Panc1 (cell line): ENCODE measurements around the gene RAP1GAP2. TPM values are rescaled to one million over a fixed set of nuclear protein-coding genes. Genes with fewer than 3 reads are reported as not detected.
A peak's percentile ranks its signal among the peaks of the same experiment; 100 is the strongest.

ENCODE experiments used
- ATAC-seq: fragments of 200-7000 bp; cut with Tn5 transposase; 2 replicates; pipeline ENCODE4 v1.9.1; 2020; ENCODE audit warnings: mild to moderate bottlenecking, moderate library complexity
- Bru-seq: library from RNA; stranded (reverse); fragments of 400-500 nt; gene quantifications from one replicate; lab custom pipeline; 2021; lab: Mats Ljungman, UMichigan
- BruChase-seq, 2 experiments: library from RNA; stranded (reverse); fragments of 400-500 nt; gene quantifications; one replicate each; lab custom pipeline; 2021; lab: Mats Ljungman, UMichigan
- BruUV-seq: library from RNA; stranded (reverse); fragments of 400-500 nt; replicated peaks from 2 replicates; lab custom pipeline; 2021; lab: Mats Ljungman, UMichigan
- CTCF ChIA-PET: fragments of 300-600 bp; sonication (Branson Sonifier 250); formaldehyde crosslinking; loops from one replicate; lab custom pipeline; 2022; ENCODE audit warnings: antibody characterized with exemption; lab: Charles Lee
- POLR2A ChIA-PET: fragments of 300-600 bp; sonication (Branson Sonifier 250); formaldehyde crosslinking; loops from one replicate; lab custom pipeline; 2022; ENCODE audit warnings: antibody characterized with exemption; lab: Charles Lee
- DNase-seq: peaks from one replicate; pipeline ENCODE4 v3.0.0-alpha.2; 2010; ENCODE audit warnings: low read depth, low spot score
- H3K27ac ChIP-seq: 2 replicates; pipeline ENCODE4 v1.5.1; 2011; ENCODE audit warnings: mild to moderate bottlenecking, low read length, inconsistent platforms
- H3K27me3 ChIP-seq: fragments of 200-500 bp; sonication (Bioruptor generic); 2 replicates; pipeline ENCODE4 v1.6.0; 2014; ENCODE audit warnings: low read length, inconsistent platforms; ENCODE audit not compliant: control insufficient read depth, insufficient read depth
- H3K36me3 ChIP-seq: fragments of 200-500 bp; sonication (Bioruptor generic); 2 replicates; pipeline ENCODE4 v1.5.1; 2014; ENCODE audit warnings: inconsistent platforms, mild to moderate bottlenecking, low read length, moderate library complexity; ENCODE audit not compliant: control insufficient read depth, insufficient read depth
- H3K4me1 ChIP-seq: 2 replicates; pipeline ENCODE4 v1.5.1; 2011; ENCODE audit warnings: inconsistent platforms, mild to moderate bottlenecking, low read length, moderate library complexity; ENCODE audit not compliant: control insufficient read depth, insufficient read depth
- H3K4me3 ChIP-seq, 2 experiments: 2 replicates each; pipeline ENCODE4 v1.5.1; 2011 to 2012; ENCODE audit warnings: low read depth in 2 of 2, low read length in 2 of 2, mild to moderate bottlenecking in 2 of 2, inconsistent platforms in 1 of 2, moderate library complexity in 1 of 2
- H3K9me3 ChIP-seq: fragments of 200-500 bp; sonication (Bioruptor generic); 2 replicates; pipeline ENCODE4 v1.5.1; 2014; ENCODE audit warnings: low read depth, mild to moderate bottlenecking, inconsistent platforms, low read length, moderate library complexity; ENCODE audit not compliant: control insufficient read depth, insufficient read depth
- CTCF ChIP-seq: fragments of 450-650 bp; IDR thresholded peaks from 2 replicates; pipeline ENCODE4 v1.5.1; 2017; ENCODE audit warnings: mild to moderate bottlenecking
- POLR2AphosphoS5 ChIP-seq: IDR thresholded peaks from 2 replicates; pipeline ENCODE4 v1.6.1; 2012; ENCODE audit warnings: mild to moderate bottlenecking, low read depth, low read length, moderate library complexity
- REST ChIP-seq, 2 experiments: IDR thresholded peaks; 2 replicates each; pipeline ENCODE4 v1.6.1; 2011 to 2012; ENCODE audit warnings: low read depth in 2 of 2, control low read depth in 1 of 2, low read length in 1 of 2, mild to moderate bottlenecking in 1 of 2, moderate library complexity in 1 of 2; ENCODE audit not compliant: insufficient read depth in 1 of 2
- SIN3A ChIP-seq: IDR thresholded peaks from 2 replicates; pipeline ENCODE4 v1.6.1; 2012; ENCODE audit warnings: low read depth, mild to moderate bottlenecking, low read length, moderate library complexity, borderline replicate concordance; ENCODE audit not compliant: insufficient read depth
- TCF7L2 ChIP-seq: IDR thresholded peaks from 2 replicates; pipeline ENCODE4 v1.6.1; 2011; ENCODE audit warnings: mild to moderate bottlenecking, low read depth, low read length, inconsistent platforms
- in situ Hi-C: cut with HindIII; loops from 2 replicates; pipeline ENCODE4 v1.10.0; 2016; ENCODE audit warnings: low sequenced_read_pairs, low pct_unique_long_range_greater_than_20kb
- intact Hi-C: fragments of 100-400 bp; cut with micrococcal nuclease; formaldehyde crosslinking; loops from one replicate; pipeline ENCODE4 v1.10.0; 2022; ENCODE audit not compliant: unreplicated experiment
- long read RNA-seq: library from polyadenylated mRNA; unstranded; transcript quantifications from one replicate; pipeline ENCODE4 v2.0.0, GENCODE V29; 2021; ENCODE audit not compliant: unreplicated experiment
- polyA plus RNA-seq: library from polyadenylated mRNA; unstranded; fragments of >200 nt; gene quantifications from one replicate; pipeline ENCODE4 v1.2.1, GENCODE V29; 2012; ENCODE audit warnings: missing spikeins; ENCODE audit not compliant: insufficient read length
- total RNA-seq: library from RNA; stranded (reverse); gene quantifications from one replicate; pipeline ENCODE4 v1.2.1, GENCODE V29; 2021; ENCODE audit not compliant: unreplicated experiment

Gene RAP1GAP2
- 10.0 TPM for total RNA-seq
- 14.6 TPM for polyA plus RNA-seq
- Bru-seq, nascent RNA, result percentile 40 among the genes with signal in this experiment
- BruChase-seq, experiment 1, labeled RNA remaining after a 2-hour chase, result percentile 38 among the genes with signal in this experiment
- percentile 45 among the genes with signal in this experiment for BruChase-seq, experiment 2, labeled RNA remaining after a 6-hour chase
- long read RNA-seq, full-length matches to known transcripts, result 10 of 16 reads
- long read RNA-seq, partial matches to known transcripts, result 3 of 16 reads
- long read RNA-seq, other reads (novel, unspliced or antisense), result 3 of 16 reads

- POLR2A ChIA-PET, result no interaction called here
- no TSS peak for BruUV-seq
Observed at GRCh38 chr17:2796164-2797125, at the start of gene RAP1GAP2. RAP1GAP2 (plus strand) TSS chr17:2796438; CDS start chr17:2796528, 90 bp downstream.

GRCh38 chr17:2749058-2749783 lies 47.0 kb upstream of the RAP1GAP2 start, which contains the start of gene CCDC92B:
CCDC92B (minus strand) TSS chr17:2749652; CDS start chr17:2735145, 14,507 bp downstream.
- H3K27ac ChIP-seq, result no peak within 1 kb of the TSS
- intact Hi-C loops, result no loop called here
- no peaks in the 10 kb centered on the region for H3K4me1 ChIP-seq
- no peak for TF ChIP-seq POLR2AphosphoS5
- no peak for TF ChIP-seq REST (IDR thresholded peaks at IDR 0.05; ENCODE audit: insufficient read depth in 1 of 2, low read depth in 2 of 2, low read length in 1 of 2)
- no peak for TF ChIP-seq SIN3A
- TF ChIP-seq CTCF, result no peak
- no peak for TF ChIP-seq TCF7L2
- H3K4me3 ChIP-seq, result peak within 1 kb of the TSS; percentile 23 to 27; a peak in 3 of 4 replicates
- no peaks in the 10 kb centered on the region for H3K27me3 ChIP-seq
- ATAC-seq (peak; percentile 70), DNase-seq (no peak)
- ChIA-PET POLR2A (no interaction called here), CTCF (no interaction called here)
- H3K36me3 ChIP-seq, result no peaks in the 10 kb centered on the region
- in situ Hi-C loops, result no loop called here
- no peaks in the 10 kb centered on the region for H3K9me3 ChIP-seq
- no TSS peak for BruUV-seq

More at GRCh38 chr17:2796164-2797125, at the start of gene RAP1GAP2:
- no peak for TF ChIP-seq TCF7L2
- Histone ChIP-seq H3K4me3 (no peak within 1 kb of the TSS), H3K27ac (no peak within 1 kb of the TSS), H3K27me3 (no peaks in the 10 kb centered on the region), H3K9me3 (no peaks in the 10 kb centered on the region), H3K4me1 (no peaks in the 10 kb centered on the region), H3K36me3 (no peaks in the 10 kb centered on the region)
- ATAC-seq (no peak), DNase-seq (no peak)
- in situ Hi-C loops, result no loop called here
- CTCF ChIA-PET, result no interaction called here
- intact Hi-C loops, result no loop called here
